MM.1S (cell line): Measurements from ENCODE around the gene CD164L2.

Experiments
- CTCF ChIP-seq: fragments of 300-600 bp; sonication (generic); IDR thresholded peaks from 2 replicates; pipeline ENCODE4 v1.5.1; 2016; ENCODE audit warnings: antibody characterized with exemption, low read length, mixed read lengths
- EZH2 ChIP-seq: fragments of 300-600 bp; sonication (generic); optimal IDR thresholded peaks from 2 replicates; pipeline ENCODE3; 2017; ENCODE audit warnings: low read depth, mild to moderate bottlenecking, antibody characterized with exemption, low read length, mixed read lengths
- EZH2phosphoT487 ChIP-seq: fragments of 300-600 bp; sonication (generic); IDR thresholded peaks from 2 replicates; pipeline ENCODE4 v1.6.1; 2018; ENCODE audit warnings: antibody characterized with exemption, low read length

- TF ChIP-seq CTCF (no peak), EZH2 (no peak), EZH2phosphoT487 (no peak)
Observed at GRCh38 chr1:27358038-27358927, 24.9 kb downstream of the CD164L2 start.
